Embryonic facial prominence (tissue), 1 donor: ENCODE data around the gene SCTR.

ENCODE experiments used
- DNase-seq: peaks from one replicate; pipeline ENCODE4 v3.0.0-alpha.2; 2016; ENCODE audit errors: extremely low spot score

The SCTR gene

GRCh38 chr2:119488245-119489214, 35.8 kb downstream of the SCTR start:
- DNase-seq = no peak

GRCh38 chr2:119487434-119488244, 36.6 kb downstream of the SCTR start:
- DNase-seq = no peak

- DNase-seq = no peak
These were observed 37.4 kb downstream of the SCTR start for GRCh38 chr2:119486886-119487285.

- DNase-seq = no peak
These were observed 38.0 kb downstream of the SCTR start for GRCh38 chr2:119486196-119486827.

GRCh38 chr2:119485336-119486110, 38.8 kb downstream of the SCTR start:
- DNase-seq = no peak

- no peak for DNase-seq
These were observed 39.4 kb downstream of the SCTR start for GRCh38 chr2:119484834-119485233.

GRCh38 chr2:119483896-119484718, 40.2 kb downstream of the SCTR start:
- no peak for DNase-seq

GRCh38 chr2:119483395-119483753, 40.9 kb downstream of the SCTR start:
- DNase-seq = no peak

GRCh38 chr2:119482481-119483394, 41.5 kb downstream of the SCTR start:
- DNase-seq = no peak

GRCh38 chr2:119481501-119482455, 42.5 kb downstream of the SCTR start:
- no peak for DNase-seq

GRCh38 chr2:119480718-119481142, 43.6 kb downstream of the SCTR start:
- no peak for DNase-seq

GRCh38 chr2:119480184-119480583, 44.1 kb downstream of the SCTR start:
- no peak for DNase-seq

GRCh38 chr2:119478978-119479295, 45.3 kb downstream of the SCTR start:
- DNase-seq = no peak

- no peak for DNase-seq
These were observed 45.9 kb downstream of the SCTR start for GRCh38 chr2:119478188-119478977.

GRCh38 chr2:119477113-119477505, 47.2 kb downstream of the SCTR start:
- DNase-seq = no peak

- no peak for DNase-seq
These were observed 47.8 kb downstream of the SCTR start for GRCh38 chr2:119476301-119477112.

GRCh38 chr2:119475857-119476244, 48.4 kb downstream of the SCTR start:
- DNase-seq = no peak
